ENCODE measurements around the gene MED17. TPM values are rescaled to one million over a fixed set of nuclear protein-coding genes. Genes with fewer than 3 reads are reported as not detected.
"Not testable (repeated sequence)": the region's sequence is repeated elsewhere in the genome, so short reads cannot be mapped to it uniquely, and the experiment has no call there.

Gene MED17
- total and polyA plus RNA-seq, 2 donors = 26.8 to 27.6 TPM

DNA sequence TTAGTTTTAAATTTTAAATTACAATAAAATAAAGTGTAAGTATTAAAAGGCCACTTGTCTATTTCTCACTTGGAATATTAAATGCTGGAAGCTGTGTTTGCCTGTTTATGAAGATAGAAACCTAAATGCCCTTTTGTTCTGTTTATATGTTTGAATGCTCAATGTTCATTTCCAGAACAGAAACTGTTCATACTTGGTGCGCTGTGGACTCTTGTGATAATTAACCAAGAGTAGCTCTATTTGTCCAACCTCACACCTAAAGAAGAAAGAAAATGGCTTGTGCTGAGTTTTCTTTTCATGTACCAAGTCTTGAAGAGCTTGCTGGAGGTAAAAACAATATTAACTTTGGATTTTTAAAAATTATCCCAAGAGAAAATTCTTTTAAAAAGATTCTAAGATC, 37.0 kb upstream of the MED17 start:
- no peak for DNase-seq (ENCODE audit: low read depth in 6 of 9, low spot score in 9 of 9)
- H3K9me3 ChIP-seq (ENCODE audit: control insufficient read depth in 2 of 2, insufficient read depth in 1 of 2, low read length in 1 of 2) = no peaks in the 10 kb centered on the region
- 99% methylated on average over 1 of the region's 1 CpG for WGBS
- H3K27ac ChIP-seq (ENCODE audit: low read depth in 1 of 2, low read length in 1 of 2) = no peak overlapping the region
- peaks cover 4 to 15% of the 10 kb centered on the region in 2 donors for H3K36me3 ChIP-seq (ENCODE audit: control insufficient read depth in 2 of 2, insufficient read depth in 2 of 2, low read length in 1 of 2)
- no peak overlapping the region for H3K4me3 ChIP-seq (ENCODE audit: low read length in 2 of 2)
- H3K27me3 ChIP-seq (ENCODE audit: control insufficient read depth in 2 of 2, insufficient read depth in 1 of 2, low read length in 1 of 2) = no peaks in the 10 kb centered on the region
- peaks cover 3 to 12% of the 10 kb centered on the region in 2 donors for H3K4me1 ChIP-seq (ENCODE audit: control insufficient read depth in 2 of 2, insufficient read depth in 2 of 2, low read length in 2 of 2)

DNA sequence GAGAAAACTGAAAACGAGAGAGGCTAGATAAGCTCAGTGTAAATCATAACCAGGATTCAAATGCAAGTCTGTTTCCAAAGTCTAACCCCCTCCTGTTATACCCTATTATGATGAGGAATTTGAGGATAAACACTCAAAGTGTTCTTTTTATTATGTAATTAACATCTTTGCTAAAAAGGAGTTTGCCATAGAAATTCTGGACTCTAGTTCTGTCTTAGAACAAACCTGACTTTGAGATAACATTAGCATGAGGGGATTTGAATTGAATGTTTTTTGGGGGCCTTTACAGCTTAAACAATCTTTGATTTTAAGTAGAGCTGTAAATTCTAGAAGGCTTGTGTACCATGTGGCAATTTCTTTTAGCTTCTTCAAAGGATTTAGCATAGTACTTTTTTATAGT, 33.1 kb upstream of the MED17 start:
- Histone ChIP-seq H3K27me3 (ENCODE audit: control insufficient read depth in 2 of 2, insufficient read depth in 1 of 2, low read length in 1 of 2) (no peaks in the 10 kb centered on the region), H3K4me3 (ENCODE audit: low read length in 2 of 2) (no peak overlapping the region), H3K4me1 (ENCODE audit: control insufficient read depth in 2 of 2, insufficient read depth in 2 of 2, low read length in 2 of 2) (no peaks in the 10 kb centered on the region), H3K36me3 (ENCODE audit: control insufficient read depth in 2 of 2, insufficient read depth in 2 of 2, low read length in 1 of 2) (peaks cover 15 to 26% of the 10 kb centered on the region in 2 donors), H3K9me3 (ENCODE audit: control insufficient read depth in 2 of 2, insufficient read depth in 1 of 2, low read length in 1 of 2) (no peaks in the 10 kb centered on the region), H3K27ac (ENCODE audit: low read depth in 1 of 2, low read length in 1 of 2) (no peak overlapping the region)
- DNase-seq (ENCODE audit: low read depth in 6 of 9, low spot score in 9 of 9) = no peak
- WGBS = 100% methylated on average over 1 of the region's 1 CpG

DNA sequence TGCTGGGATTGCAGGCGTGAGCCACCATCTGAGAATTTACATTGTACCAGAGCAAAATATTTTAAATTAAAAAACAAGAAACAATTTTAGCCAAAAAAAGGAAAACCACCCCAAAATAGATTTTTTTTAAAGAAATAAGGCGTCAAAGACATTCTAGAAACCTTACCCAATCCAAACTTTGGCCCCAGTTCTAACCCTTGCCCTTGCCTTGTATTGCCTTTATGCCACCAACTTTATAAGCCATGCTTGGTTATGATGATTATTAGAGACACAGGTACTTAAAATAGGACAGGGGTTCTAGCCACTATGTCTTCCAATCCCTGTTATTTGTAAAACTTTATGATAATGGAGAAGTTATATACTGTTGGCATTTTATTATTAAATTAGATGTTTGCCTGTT, 30.8 kb upstream of the MED17 start:
- H3K27ac ChIP-seq (ENCODE audit: low read depth in 1 of 2, low read length in 1 of 2) = no peak overlapping the region
- no peak for DNase-seq (ENCODE audit: low read depth in 6 of 9, low spot score in 9 of 9)
- H3K9me3 ChIP-seq (ENCODE audit: control insufficient read depth in 2 of 2, insufficient read depth in 1 of 2, low read length in 1 of 2) = no peaks in the 10 kb centered on the region
- H3K4me3 ChIP-seq (ENCODE audit: low read length in 2 of 2) = no peak overlapping the region
- H3K4me1 ChIP-seq (ENCODE audit: control insufficient read depth in 2 of 2, insufficient read depth in 2 of 2, low read length in 2 of 2) = no peaks in the 10 kb centered on the region
- no peaks in the 10 kb centered on the region for H3K27me3 ChIP-seq (ENCODE audit: control insufficient read depth in 2 of 2, insufficient read depth in 1 of 2, low read length in 1 of 2)
- WGBS = 96% methylated on average over 2 of the region's 2 CpGs
- H3K36me3 ChIP-seq (ENCODE audit: control insufficient read depth in 2 of 2, insufficient read depth in 2 of 2, low read length in 1 of 2) = peaks cover 31 to 43% of the 10 kb centered on the region in 2 donors

DNA sequence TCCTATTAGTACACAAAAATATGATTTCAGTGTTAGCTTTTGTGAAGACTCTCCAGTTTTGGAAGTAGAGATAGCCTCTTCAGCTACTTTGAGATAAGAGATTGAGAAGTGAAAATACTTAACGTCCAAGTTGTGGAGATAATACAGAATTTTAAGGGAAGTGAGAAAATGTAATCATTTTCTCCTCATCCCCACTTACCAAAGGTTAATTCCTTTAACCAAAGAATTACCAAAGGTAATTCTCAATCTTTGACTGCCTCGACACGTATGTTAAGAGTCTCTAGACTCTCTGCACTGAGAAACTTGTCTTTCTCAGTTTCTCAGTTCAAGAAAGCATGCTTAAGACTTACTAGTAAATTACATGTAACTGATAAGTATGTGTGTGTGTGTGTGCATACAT, 27.3 kb upstream of the MED17 start:
- WGBS = 97% methylated on average over 3 of the region's 3 CpGs
- H3K9me3 ChIP-seq (ENCODE audit: control insufficient read depth in 2 of 2, insufficient read depth in 1 of 2, low read length in 1 of 2) = no peaks in the 10 kb centered on the region
- H3K4me3 ChIP-seq (ENCODE audit: low read length in 2 of 2) = no peak overlapping the region
- H3K27ac ChIP-seq (ENCODE audit: low read depth in 1 of 2, low read length in 1 of 2) = no peak overlapping the region
- no peak for DNase-seq (ENCODE audit: low read depth in 6 of 9, low spot score in 9 of 9)
- no peaks in the 10 kb centered on the region for H3K4me1 ChIP-seq (ENCODE audit: control insufficient read depth in 2 of 2, insufficient read depth in 2 of 2, low read length in 2 of 2)
- H3K36me3 ChIP-seq (ENCODE audit: control insufficient read depth in 2 of 2, insufficient read depth in 2 of 2, low read length in 1 of 2) = peaks cover 43 to 62% of the 10 kb centered on the region in 2 donors
- H3K27me3 ChIP-seq (ENCODE audit: control insufficient read depth in 2 of 2, insufficient read depth in 1 of 2, low read length in 1 of 2) = no peaks in the 10 kb centered on the region

DNA sequence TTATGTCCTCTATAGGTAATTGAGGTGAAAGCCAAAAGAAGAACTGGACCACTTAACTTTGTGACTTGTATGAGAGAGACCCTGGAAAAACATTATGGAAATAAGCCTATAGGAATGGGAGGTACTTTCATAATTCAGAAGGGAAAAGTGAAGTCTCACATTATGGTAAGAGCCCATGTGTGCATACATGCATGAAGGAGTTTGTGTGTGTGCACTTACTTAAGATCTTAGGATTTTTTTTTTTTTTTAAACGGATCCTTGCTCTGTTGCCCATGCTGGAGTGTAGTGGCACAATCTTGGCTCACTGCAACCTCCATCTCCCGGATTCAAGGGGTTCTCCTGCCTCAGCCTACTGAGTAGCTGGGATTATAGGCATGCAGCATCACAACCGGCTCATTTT, 26.8 kb upstream of the MED17 start:
- Histone ChIP-seq H3K27ac (ENCODE audit: low read depth in 1 of 2, low read length in 1 of 2) (no peak overlapping the region), H3K36me3 (ENCODE audit: control insufficient read depth in 2 of 2, insufficient read depth in 2 of 2, low read length in 1 of 2) (peaks cover 43 to 64% of the 10 kb centered on the region in 2 donors), H3K9me3 (ENCODE audit: control insufficient read depth in 2 of 2, insufficient read depth in 1 of 2, low read length in 1 of 2) (no peaks in the 10 kb centered on the region), H3K27me3 (ENCODE audit: control insufficient read depth in 2 of 2, insufficient read depth in 1 of 2, low read length in 1 of 2) (no peaks in the 10 kb centered on the region), H3K4me1 (ENCODE audit: control insufficient read depth in 2 of 2, insufficient read depth in 2 of 2, low read length in 2 of 2) (no peaks in the 10 kb centered on the region), H3K4me3 (ENCODE audit: low read length in 2 of 2) (no peak overlapping the region)
- 97% methylated on average over 3 of the region's 3 CpGs for WGBS
- DNase-seq (ENCODE audit: low read depth in 6 of 9, low spot score in 9 of 9) = no peak

DNA sequence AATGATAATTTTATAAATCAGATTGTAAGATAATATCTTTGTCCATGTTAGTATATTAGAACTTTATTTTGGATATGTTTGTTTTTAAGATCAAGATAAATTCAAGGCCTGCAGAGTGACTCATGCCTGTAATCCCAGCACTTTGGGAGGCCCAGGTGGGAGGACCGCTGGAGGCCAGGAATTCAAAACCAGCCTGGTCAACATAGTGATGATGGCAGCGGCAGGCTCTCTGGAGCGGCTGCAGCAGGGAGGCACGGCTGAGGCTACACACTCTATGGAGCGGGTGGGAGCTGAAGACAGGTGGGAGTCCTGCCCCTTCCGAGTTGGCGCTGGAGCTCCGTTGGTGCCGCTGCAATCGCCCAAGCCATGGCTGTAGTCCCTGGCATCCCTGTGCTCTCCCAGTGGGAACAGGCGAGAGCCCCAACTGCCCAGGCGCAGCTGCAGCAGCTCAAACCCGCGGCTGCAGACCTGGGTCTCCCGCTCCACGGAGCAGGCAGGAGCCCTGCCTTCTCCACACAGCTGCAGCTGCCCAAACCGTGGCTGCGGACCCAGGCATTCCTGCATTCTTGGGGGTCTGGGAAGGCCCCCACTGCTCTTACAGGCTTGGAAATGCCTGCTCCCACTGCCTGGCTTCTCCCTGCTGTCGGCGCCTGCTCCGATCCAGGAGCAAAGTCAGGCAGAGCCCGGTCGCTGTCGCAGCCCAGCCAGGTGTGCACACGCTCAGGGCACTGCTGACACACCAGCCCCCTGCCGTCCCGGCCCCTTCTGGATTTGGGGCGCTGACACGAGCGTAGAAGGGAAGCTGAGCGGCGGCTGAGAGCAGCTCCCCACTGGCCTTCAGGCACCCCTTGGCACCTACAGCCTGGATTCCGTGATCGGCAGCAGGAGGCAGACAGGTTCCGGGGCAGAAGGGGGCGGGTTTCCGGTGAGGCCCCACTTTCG, 25.9 kb upstream of the MED17 start:
- DNase-seq (ENCODE audit: low read depth in 6 of 9, low spot score in 9 of 9) = no peak
- H3K36me3 ChIP-seq (ENCODE audit: control insufficient read depth in 2 of 2, insufficient read depth in 2 of 2, low read length in 1 of 2) = peaks cover 45 to 71% of the 10 kb centered on the region in 2 donors

DNA sequence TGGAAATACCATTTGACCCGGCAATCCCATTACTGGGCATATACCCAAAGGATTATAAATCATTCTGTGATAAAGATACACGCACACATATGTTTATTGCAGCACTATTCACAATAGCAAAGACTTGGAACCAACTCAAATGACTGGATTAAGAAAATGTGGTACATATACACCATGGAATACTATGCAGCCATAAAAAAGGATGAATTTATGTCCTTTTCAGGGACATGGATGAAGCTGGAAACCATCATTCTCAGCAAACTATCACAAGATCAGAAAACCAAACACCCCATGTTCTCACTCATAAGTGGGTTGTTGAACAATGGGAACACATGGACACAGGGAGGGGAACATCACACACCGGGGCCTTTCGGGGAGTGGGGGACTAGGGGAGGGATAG, 25.0 kb upstream of the MED17 start:
- H3K27me3 ChIP-seq (ENCODE audit: control insufficient read depth in 2 of 2, insufficient read depth in 1 of 2, low read length in 1 of 2); H3K27ac ChIP-seq (ENCODE audit: low read depth in 1 of 2, low read length in 1 of 2); DNase-seq (ENCODE audit: low read depth in 6 of 9, low spot score in 9 of 9); H3K4me3 ChIP-seq (ENCODE audit: low read length in 2 of 2); H3K4me1 ChIP-seq (ENCODE audit: control insufficient read depth in 2 of 2, insufficient read depth in 2 of 2, low read length in 2 of 2); H3K9me3 ChIP-seq (ENCODE audit: control insufficient read depth in 2 of 2, insufficient read depth in 1 of 2, low read length in 1 of 2): not testable (repeated sequence)
- H3K36me3 ChIP-seq (ENCODE audit: control insufficient read depth in 2 of 2, insufficient read depth in 2 of 2, low read length in 1 of 2) = peaks cover 55 to 69% of the 10 kb centered on the region in 2 donors
- WGBS = 97% methylated on average over 4 of the region's 4 CpGs

More for the DNA sequence above, 25.9 kb upstream of the MED17 start:
- Histone ChIP-seq H3K27me3 (ENCODE audit: control insufficient read depth in 2 of 2, insufficient read depth in 1 of 2, low read length in 1 of 2) (no peaks in the 10 kb centered on the region), H3K4me1 (ENCODE audit: control insufficient read depth in 2 of 2, insufficient read depth in 2 of 2, low read length in 2 of 2) (no peaks in the 10 kb centered on the region), H3K4me3 (ENCODE audit: low read length in 2 of 2) (no peak overlapping the region), H3K27ac (ENCODE audit: low read depth in 1 of 2, low read length in 1 of 2) (no peak overlapping the region), H3K9me3 (ENCODE audit: control insufficient read depth in 2 of 2, insufficient read depth in 1 of 2, low read length in 1 of 2) (no peaks in the 10 kb centered on the region)
- WGBS = 99% methylated on average over 38 of the region's 38 CpGs

DNA sequence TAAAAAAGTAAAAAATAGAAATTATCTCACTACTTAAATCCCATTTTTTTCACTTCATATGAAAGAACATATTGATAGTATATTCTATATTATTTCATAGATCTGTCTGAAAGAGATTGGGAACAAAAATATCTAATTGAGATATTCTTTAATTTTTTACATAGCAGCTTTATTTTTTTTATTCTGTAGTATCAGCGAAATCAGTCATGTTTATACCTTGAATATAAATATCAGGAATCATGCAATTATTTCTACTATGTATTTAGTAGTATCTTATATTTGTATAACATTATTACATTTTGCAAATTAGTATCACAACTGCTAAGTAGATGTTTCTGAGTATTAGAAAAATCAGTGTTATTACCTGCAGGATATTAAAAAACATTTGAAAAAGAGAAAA, 22.2 kb upstream of the MED17 start:
- Histone ChIP-seq H3K36me3 (ENCODE audit: control insufficient read depth in 2 of 2, insufficient read depth in 2 of 2, low read length in 1 of 2) (peaks cover 44 to 58% of the 10 kb centered on the region in 2 donors), H3K4me3 (ENCODE audit: low read length in 2 of 2) (no peak overlapping the region)
- WGBS = 96% methylated on average over 1 of the region's 1 CpG

DNA sequence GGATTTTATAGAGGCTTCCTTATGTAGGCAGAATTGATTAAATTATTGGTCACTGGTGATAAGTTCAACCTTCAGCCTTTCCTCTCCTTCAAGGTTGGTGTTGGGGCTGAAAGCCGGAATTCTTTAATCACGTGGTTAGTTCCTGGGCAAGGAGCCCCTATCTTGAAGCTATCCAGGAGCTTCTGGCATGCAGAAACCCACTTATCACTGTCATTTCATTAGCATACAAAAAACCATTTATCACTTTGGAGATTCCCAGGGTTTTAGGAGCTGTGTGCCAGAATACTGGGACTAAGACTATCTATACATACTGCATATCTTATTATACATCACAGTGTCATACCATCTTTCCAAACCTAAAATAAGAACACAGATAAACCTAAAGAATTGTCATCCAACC, 18.5 kb upstream of the MED17 start:
- no peak overlapping the region for H3K4me3 ChIP-seq (ENCODE audit: low read length in 2 of 2)
- no peak overlapping the region for H3K27ac ChIP-seq (ENCODE audit: low read depth in 1 of 2, low read length in 1 of 2)
- H3K36me3 ChIP-seq (ENCODE audit: control insufficient read depth in 2 of 2, insufficient read depth in 2 of 2, low read length in 1 of 2) = peaks cover 20 to 28% of the 10 kb centered on the region in 2 donors
- DNase-seq (ENCODE audit: low read depth in 6 of 9, low spot score in 9 of 9) = no peak
- H3K4me1 ChIP-seq (ENCODE audit: control insufficient read depth in 2 of 2, insufficient read depth in 2 of 2, low read length in 2 of 2) = no peaks in the 10 kb centered on the region
- no peaks in the 10 kb centered on the region for H3K27me3 ChIP-seq (ENCODE audit: control insufficient read depth in 2 of 2, insufficient read depth in 1 of 2, low read length in 1 of 2)
- WGBS = 94% methylated on average over 2 of the region's 2 CpGs
- H3K9me3 ChIP-seq (ENCODE audit: control insufficient read depth in 2 of 2, insufficient read depth in 1 of 2, low read length in 1 of 2) = peaks cover 0 to 4% of the 10 kb centered on the region in 2 donors

More for the DNA sequence above, 22.2 kb upstream of the MED17 start:
- Histone ChIP-seq H3K27ac (ENCODE audit: low read depth in 1 of 2, low read length in 1 of 2) (no peak overlapping the region), H3K9me3 (ENCODE audit: control insufficient read depth in 2 of 2, insufficient read depth in 1 of 2, low read length in 1 of 2) (no peaks in the 10 kb centered on the region), H3K4me1 (ENCODE audit: control insufficient read depth in 2 of 2, insufficient read depth in 2 of 2, low read length in 2 of 2) (no peaks in the 10 kb centered on the region), H3K27me3 (ENCODE audit: control insufficient read depth in 2 of 2, insufficient read depth in 1 of 2, low read length in 1 of 2) (no peaks in the 10 kb centered on the region)
- DNase-seq (ENCODE audit: low read depth in 6 of 9, low spot score in 9 of 9) = no peak
